Lung (tissue), 12 donors: ENCODE measurements around the gene FHL1. TPM values are rescaled to one million over a fixed set of nuclear protein-coding genes. Genes with fewer than 3 reads are reported as not detected.

ENCODE experiments used
- ATAC-seq: fragments of 200-7000 bp; cut with Tn5 transposase; one replicate; pipeline ENCODE4 v1.9.1; 2020; ENCODE audit warnings: moderate number of reproducible peaks; ENCODE audit not compliant: insufficient read depth, low FRiP score
- DNase-seq, 3 donors: peaks; one replicate each; pipeline ENCODE4 v3.0.0-alpha.2; 2013 to 2017
- H3K27ac ChIP-seq, 2 donors: one replicate each; pipeline ENCODE4 v1.5.1; 2013; ENCODE audit warnings: mild to moderate bottlenecking in 2 of 2, moderate library complexity in 2 of 2, control low read depth in 1 of 2, inconsistent platforms in 1 of 2, low read depth in 1 of 2, low read length in 1 of 2
- H3K27me3 ChIP-seq, 3 donors: one replicate each; pipeline ENCODE4 v1.5.1; 2013; ENCODE audit warnings: low read length in 2 of 3; ENCODE audit not compliant: control insufficient read depth in 3 of 3, insufficient read depth in 3 of 3
- H3K36me3 ChIP-seq, 4 donors: one replicate each; pipeline ENCODE4 v1.5.1; 2013; ENCODE audit warnings: low read length in 4 of 4, mild to moderate bottlenecking in 1 of 4, moderate library complexity in 1 of 4; ENCODE audit not compliant: control insufficient read depth in 4 of 4, insufficient read depth in 4 of 4
- H3K4me1 ChIP-seq, 5 donors: one replicate each; pipeline ENCODE4 v1.5.1; 2013; ENCODE audit warnings: low read length in 5 of 5, mild to moderate bottlenecking in 2 of 5, moderate library complexity in 1 of 5; ENCODE audit not compliant: control insufficient read depth in 5 of 5, insufficient read depth in 5 of 5
- H3K4me3 ChIP-seq: one replicate; pipeline ENCODE4 v1.5.1; 2013; ENCODE audit warnings: mild to moderate bottlenecking, control low read depth, moderate library complexity
- H3K9ac ChIP-seq, 2 donors: one replicate each; pipeline ENCODE4 v1.5.1; 2013; ENCODE audit warnings: low read length in 2 of 2, control low read depth in 1 of 2; ENCODE audit not compliant: insufficient read depth in 1 of 2
- H3K9me3 ChIP-seq, 4 donors: one replicate each; pipeline ENCODE4 v1.5.1; 2013; ENCODE audit warnings: low read length in 3 of 4, mild to moderate bottlenecking in 1 of 4, moderate library complexity in 1 of 4; ENCODE audit not compliant: control insufficient read depth in 4 of 4, insufficient read depth in 3 of 4
- CTCF ChIP-seq: IDR thresholded peaks from 2 replicates; pipeline ENCODE4 v1.5.1; 2012; ENCODE audit warnings: mild to moderate bottlenecking; ENCODE audit errors: control extremely low read depth, extremely low read depth
- WGBS, 2 donors: extraction: QIAGEN DNeasy Blood & Tissue Kit; methylation state at CpG; one replicate each; pipeline ENCODE4 v1.1.7; 2013; 5-methylcytosine and 5-hydroxymethylcytosine counted together
- polyA plus RNA-seq, 2 donors: library from polyadenylated mRNA; stranded (reverse); fragments of 200-250 nt; gene quantifications; one replicate each; pipeline ENCODE4 v1.2.1, GENCODE V29; 2013
- total RNA-seq, 2 donors: library from RNA; depleted of rRNA in 1 of 2; stranded (reverse); fragments of >200 nt in 1 of 2; gene quantifications; one replicate each; pipeline ENCODE4 v1.2.1, GENCODE V29; 2014 to 2021
- donor health status: control.
- donor health status: control.
- donor health status: Bipolar disorder and iron deficiency.
- donor health status: healthy.
- donor health status: DM: yes; HTN: yes; CAD: no.

The FHL1 gene
- total and polyA plus RNA-seq, 4 donors, result 49.6 to 313 (median 150) TPM

- no peaks in the 10 kb centered on the region for H3K36me3 ChIP-seq
- DNase-seq (peak in 1 of 3 donors; percentile 32), ATAC-seq (peak; percentile 13)
- peaks cover 0 to 4% (median 3%) of the 10 kb centered on the region in 5 donors for H3K4me1 ChIP-seq
- H3K4me3 ChIP-seq, result peak overlapping the region; percentile 56
- peak overlapping the region; percentile 84 to 93 for H3K27ac ChIP-seq
- no peak overlapping the region for H3K9ac ChIP-seq
- peaks cover 0 to 6% (median 0%) of the 10 kb centered on the region in 4 donors for H3K9me3 ChIP-seq
- WGBS, 2 donors, result 0 to 29% methylated on average over 41 to 59 of the region's 59 CpGs
- H3K27me3 ChIP-seq, result peaks cover 0 to 6% (median 0%) of the 10 kb centered on the region in 3 donors
- TF ChIP-seq CTCF, result no peak
These were observed 569 bp upstream of the FHL1 start for GRCh38 chrX:136146614-136147314.

GRCh38 chrX:136147976-136148375 lies 643 bp downstream of the FHL1 start:
- no peak for TF ChIP-seq CTCF
- H3K27ac ChIP-seq, result peak overlapping the region; percentile 85 to 98
- ATAC-seq (no peak), DNase-seq (peak in 2 of 3 donors; percentile 38 to 44)
- H3K36me3 ChIP-seq, result no peaks in the 10 kb centered on the region
- peaks cover 0 to 7% (median 3%) of the 10 kb centered on the region in 5 donors for H3K4me1 ChIP-seq
- peak overlapping the region; percentile 60 for H3K4me3 ChIP-seq
- H3K9me3 ChIP-seq, result peaks cover 0 to 6% (median 0%) of the 10 kb centered on the region in 4 donors
- peaks cover 0 to 6% (median 0%) of the 10 kb centered on the region in 3 donors for H3K27me3 ChIP-seq
- 14 to 28% methylated on average over 8 to 17 of the region's 17 CpGs for WGBS, 2 donors
- H3K9ac ChIP-seq, result peak overlapping the region in 1 of 2 donors; percentile 55

GRCh38 chrX:136148391-136148790 lies 1.1 kb downstream of the FHL1 start:
- Histone ChIP-seq H3K9me3 (peaks cover 0 to 6% (median 0%) of the 10 kb centered on the region in 4 donors), H3K27me3 (peaks cover 0 to 6% (median 0%) of the 10 kb centered on the region in 3 donors), H3K36me3 (no peaks in the 10 kb centered on the region), H3K27ac (peak overlapping the region; percentile 73 to 81), H3K9ac (peak overlapping the region in 1 of 2 donors; percentile 94), H3K4me3 (peak overlapping the region; percentile 27), H3K4me1 (peaks cover 0 to 7% (median 3%) of the 10 kb centered on the region in 5 donors)
- WGBS, 2 donors, result 32 to 38% methylated on average over 15 to 17 of the region's 17 CpGs
- ATAC-seq, result no peak
- TF ChIP-seq CTCF, result no peak
- no peak for DNase-seq
